SK-N-SH (cell line): ENCODE results near the gene GRK5. TPM values are rescaled to one million over a fixed set of nuclear protein-coding genes. Genes with fewer than 3 reads are reported as not detected.

ENCODE experiments used
- CTCF ChIA-PET: fragments of 300-600, 350-600 bp; formaldehyde crosslinking; extraction: SDS; loops from one replicate; lab custom pipeline; 2021; lab: Yijun Ruan, JAX
- POLR2A ChIA-PET: fragments of 350-600 bp; sonication (Branson Sonifier 250); formaldehyde crosslinking; extraction: SDS; loops from one replicate; lab custom pipeline; 2020; ENCODE audit warnings: antibody characterized with exemption, inconsistent platforms; lab: Yijun Ruan, JAX
- DNase-seq: peaks from one replicate; pipeline ENCODE4 v3.0.0; 2012
- H2AFZ ChIP-seq: fragments of 200-600 bp; sonication (generic); 2 replicates; pipeline ENCODE4 v1.8.1; 2016; ENCODE audit warnings: antibody characterized with exemption, mild to moderate bottlenecking, low read depth
- H3F3A ChIP-seq: fragments of 200-600 bp; sonication (generic); replicated peaks from 2 replicates; pipeline ENCODE3; 2016; ENCODE audit warnings: antibody characterized with exemption, mild to moderate bottlenecking; ENCODE audit not compliant: insufficient read depth
- H3K27ac ChIP-seq, 2 experiments: fragments of 200-500 bp in 1 of 2; fragments of 200-600 bp in 1 of 2; sonication (Bioruptor generic) in 1 of 2; sonication (generic), shearing (Covaris generic) in 1 of 2; 2 replicates each; pipeline versions ENCODE4 v1.5.1 to v1.6.1; 2014 to 2016; ENCODE audit warnings: low read depth in 2 of 2, inconsistent platforms in 1 of 2, low read length in 1 of 2, mild to moderate bottlenecking in 1 of 2, mixed read lengths in 1 of 2
- H3K27me3 ChIP-seq: fragments of 200-600 bp; sonication (generic), shearing (Covaris generic); 2 replicates; pipeline ENCODE4 v1.6.1; 2016; ENCODE audit warnings: mixed run types; ENCODE audit not compliant: insufficient read depth
- H3K36me3 ChIP-seq, 2 experiments: fragments of 200-500 bp in 1 of 2; fragments of 200-600 bp in 1 of 2; sonication (Bioruptor generic) in 1 of 2; sonication (generic) in 1 of 2; replicated peaks in 1 of 2; 2 replicates each; pipeline versions ENCODE3 to v1.5.1; 2014 to 2016; ENCODE audit warnings: low read length in 1 of 2, mild to moderate bottlenecking in 1 of 2; ENCODE audit not compliant: insufficient read depth in 2 of 2, control insufficient read depth in 1 of 2
- H3K4me1 ChIP-seq, 2 experiments: fragments of 200-500 bp in 1 of 2; fragments of 200-600 bp in 1 of 2; sonication (Bioruptor generic) in 1 of 2; sonication (generic), shearing (Covaris generic) in 1 of 2; 2 replicates each; pipeline versions ENCODE4 v1.5.1 to v1.6.1; 2014 to 2016; ENCODE audit warnings: low read depth in 1 of 2, low read length in 1 of 2, mixed run types in 1 of 2; ENCODE audit not compliant: insufficient read depth in 2 of 2, control insufficient read depth in 1 of 2
- H3K4me2 ChIP-seq: fragments of 200-600 bp; sonication (generic), shearing (Covaris generic); 2 replicates; pipeline ENCODE4 v1.6.1; 2017; ENCODE audit warnings: mixed run types
- H3K4me3 ChIP-seq, 2 experiments: fragments of 200-500 bp in 1 of 2; fragments of 200-600 bp in 1 of 2; sonication (Bioruptor generic) in 1 of 2; sonication (generic), shearing (Covaris generic) in 1 of 2; 2 replicates each; pipeline versions ENCODE4 v1.5.1 to v1.8.1; 2014 to 2016; ENCODE audit warnings: low read depth in 2 of 2, inconsistent platforms in 1 of 2, low read length in 1 of 2, mild to moderate bottlenecking in 1 of 2, mixed read lengths in 1 of 2, moderate library complexity in 1 of 2
- H3K79me2 ChIP-seq: fragments of 200-600 bp; sonication (generic); 2 replicates; pipeline ENCODE4 v1.8.1; 2017; ENCODE audit warnings: mild to moderate bottlenecking; ENCODE audit not compliant: insufficient read depth
- H3K9ac ChIP-seq: fragments of 200-600 bp; sonication (generic); 2 replicates; pipeline ENCODE4 v1.6.1; 2017; ENCODE audit warnings: mixed run types
- H3K9me2 ChIP-seq: fragments of 200-600 bp; sonication (generic); 2 replicates; pipeline ENCODE4 v1.6.1; 2017; ENCODE audit warnings: mixed run types
- H3K9me3 ChIP-seq: fragments of 200-600 bp; sonication (generic); 2 replicates; pipeline ENCODE4 v1.6.1; 2017; ENCODE audit warnings: mixed run types, mild to moderate bottlenecking, moderate library complexity
- H4K20me1 ChIP-seq: fragments of 200-600 bp; sonication (generic); 2 replicates; pipeline ENCODE4 v1.6.1; 2017; ENCODE audit warnings: mild to moderate bottlenecking, mixed run types; ENCODE audit not compliant: insufficient read depth
- FOSL2 ChIP-seq: IDR thresholded peaks from 2 replicates; pipeline ENCODE4 v1.4.0; 2012; ENCODE audit warnings: low read depth, mild to moderate bottlenecking, moderate library complexity, borderline replicate concordance
- FOXM1 ChIP-seq: IDR thresholded peaks from 2 replicates; pipeline ENCODE4 v1.4.0; 2012; ENCODE audit warnings: low read depth, mild to moderate bottlenecking
- GABPA ChIP-seq: IDR thresholded peaks from 2 replicates; pipeline ENCODE4 v1.4.0; 2012; ENCODE audit warnings: low read depth, mild to moderate bottlenecking
- GATA2 ChIP-seq: sonication (generic); formaldehyde crosslinking; IDR thresholded peaks from 2 replicates; pipeline ENCODE4 v1.5.0; 2020; ENCODE audit warnings: mild to moderate bottlenecking, missing genetic modification reagents
- IRF3 ChIP-seq: fragments of 150-350 bp; IDR thresholded peaks from 2 replicates; pipeline ENCODE4 v1.6.1; 2016; ENCODE audit warnings: mild to moderate bottlenecking, low read depth, low read length
- JUND ChIP-seq: IDR thresholded peaks from 2 replicates; pipeline ENCODE4 v1.4.0; 2012
- MXI1 ChIP-seq: IDR thresholded peaks from 2 replicates; pipeline ENCODE4 v1.6.1; 2012; ENCODE audit warnings: mild to moderate bottlenecking, low read depth, low read length, improper control_type of control experiment
- NFIC ChIP-seq: IDR thresholded peaks from 2 replicates; pipeline ENCODE4 v1.4.0; 2012; ENCODE audit warnings: borderline replicate concordance
- NRF1 ChIP-seq: IDR thresholded peaks from 2 replicates; pipeline ENCODE4 v1.6.1; 2012; ENCODE audit warnings: low read depth, mild to moderate bottlenecking, low read length
- PBX3 ChIP-seq: IDR thresholded peaks from 2 replicates; pipeline ENCODE4; 2012
- RAD21 ChIP-seq: IDR thresholded peaks from 2 replicates; pipeline ENCODE4 v1.6.1; 2012; ENCODE audit warnings: mild to moderate bottlenecking, low read length
- REST ChIP-seq: IDR thresholded peaks from 2 replicates; pipeline ENCODE4 v1.6.1; 2012; ENCODE audit warnings: mild to moderate bottlenecking, low read depth, low read length, moderate library complexity
- RFX5 ChIP-seq: IDR thresholded peaks from 2 replicates; pipeline ENCODE4 v1.6.1; 2012; ENCODE audit warnings: mild to moderate bottlenecking, improper control_type of control experiment, low read length
- RXRA ChIP-seq: IDR thresholded peaks from 2 replicates; pipeline ENCODE4 v1.4.0; 2012; ENCODE audit warnings: low read depth, mild to moderate bottlenecking, borderline replicate concordance
- TAF1 ChIP-seq: IDR thresholded peaks from 2 replicates; pipeline ENCODE4 v1.6.1; 2012; ENCODE audit warnings: low read depth, mild to moderate bottlenecking, low read length, moderate library complexity, borderline replicate concordance
- USF1 ChIP-seq: IDR thresholded peaks from 2 replicates; pipeline ENCODE4 v1.4.0; 2012; ENCODE audit warnings: low read depth, borderline replicate concordance
- USF2 ChIP-seq: fragments of 150-350 bp; IDR thresholded peaks from 2 replicates; pipeline ENCODE4 v1.6.1; 2017; ENCODE audit warnings: antibody characterized with exemption, low read length, low read depth, borderline replicate concordance
- ZBTB33 ChIP-seq: IDR thresholded peaks from 2 replicates; pipeline ENCODE4 v1.4.0; 2012; ENCODE audit warnings: low read depth, borderline replicate concordance
- WGBS: methylation state at CpG from one replicate; pipeline ENCODE4 v1.1.6; 2017; ENCODE audit warnings: low lambda C conversion rate; 5-methylcytosine and 5-hydroxymethylcytosine counted together
- polyA plus RNA-seq, 3 experiments: library from polyadenylated mRNA; depleted of rRNA; stranded (reverse); fragments of >200 nt; gene quantifications; 2 replicates each; pipeline ENCODE4 v1.2.3, GENCODE V29; 2012

GRK5 gene
- polyA plus RNA-seq, 1 of the 3 experiments (the other 2 are of a cell fraction) = 12.1 TPM

GRCh38 chr10:119479532-119479931 lies 272.2 kb downstream of the GRK5 start:
- no peaks in the 10 kb centered on the region for H4K20me1 ChIP-seq
- ChIA-PET POLR2A (no interaction called here), CTCF (interaction anchor here (0.5 to 3.2 kb wide), 7 partner anchors 10 to 280 kb away, joined by 3 to 9 read pairs (median 8); partner anchors contain the start of gene GRK5)
- H3K27me3 ChIP-seq = no peaks in the 10 kb centered on the region; the same call in 1 of the 2 replicates
- H3K9me3 ChIP-seq = no peaks in the 10 kb centered on the region
- no peak overlapping the region for H3K4me2 ChIP-seq
- H3F3A ChIP-seq = no peaks in the 10 kb centered on the region
- H3K9me2 ChIP-seq = no peaks in the 10 kb centered on the region
- no peak overlapping the region for H3K27ac ChIP-seq
- H3K4me3 ChIP-seq = no peak overlapping the region
- WGBS = 72% methylated on average over 8 of the region's 8 CpGs
- DNase-seq = no peak
- no peak for TF ChIP-seq REST
- TF ChIP-seq MXI1 = no peak
- TF ChIP-seq ZBTB33 = no peak
- TF ChIP-seq TAF1 = no peak
- no peak for TF ChIP-seq RAD21
- no peak for TF ChIP-seq FOXM1
- no peak for TF ChIP-seq USF1
- no peak for TF ChIP-seq JUND
- TF ChIP-seq PBX3 = no peak
- no peak for TF ChIP-seq NFIC
- TF ChIP-seq RXRA = no peak
- no peak for TF ChIP-seq GABPA
- TF ChIP-seq GATA2 (CRISPR knock-in tag) = no peak
- TF ChIP-seq FOSL2 = no peak
- no peak for TF ChIP-seq RFX5
- no peak for TF ChIP-seq USF2
- TF ChIP-seq NRF1 = no peak
- TF ChIP-seq IRF3 = no peak
- H3K36me3 ChIP-seq = no peaks in the 10 kb centered on the region
- peaks cover 0 to 5% of the 10 kb centered on the region in 2 experiments; a peak in 1 of 4 replicates for H3K4me1 ChIP-seq
- no peaks in the 10 kb centered on the region for H3K79me2 ChIP-seq
- H3K9ac ChIP-seq = no peak overlapping the region
- H2AFZ ChIP-seq = no peak overlapping the region
